GM10266 (cell line): ENCODE data around the gene ADCYAP1R1.

Source experiments
- DNase-seq: peaks from one replicate; pipeline ENCODE4 v3.0.0; 2012; ENCODE audit errors: extremely low spot score
- CTCF ChIP-seq: IDR thresholded peaks from 2 replicates; pipeline ENCODE4 v1.5.1; 2012; ENCODE audit warnings: mild to moderate bottlenecking, low read depth; ENCODE audit not compliant: control insufficient read depth, insufficient read depth; ENCODE audit errors: missing control alignments

The ADCYAP1R1 gene

GRCh38 chr7:31059551-31059950 is 7.4 kb downstream of the ADCYAP1R1 start:
- no peak for TF ChIP-seq CTCF
- DNase-seq, result no peak

DNA sequence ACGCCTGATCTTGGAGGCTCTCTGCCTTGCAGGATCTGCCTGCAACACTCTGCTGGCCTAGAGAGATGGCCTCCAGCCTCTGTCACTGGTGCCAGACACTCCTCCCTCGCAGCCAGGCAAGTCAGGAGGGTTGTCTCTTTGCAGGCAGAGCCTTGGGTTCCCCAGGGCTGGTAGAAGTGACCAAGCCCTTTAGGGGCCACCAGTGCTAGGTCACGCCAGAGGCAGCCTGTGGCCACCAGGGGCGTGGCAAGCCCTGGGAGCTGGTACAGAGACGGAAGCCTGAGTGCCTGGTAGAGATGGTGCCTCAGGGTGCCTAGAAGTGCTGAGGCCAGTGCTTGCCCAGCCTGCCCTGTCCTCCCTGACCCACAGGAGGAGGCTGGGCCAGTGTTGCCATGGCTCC is 9.1 kb downstream of the ADCYAP1R1 start:
- no peak for DNase-seq
- TF ChIP-seq CTCF, result no peak

DNA sequence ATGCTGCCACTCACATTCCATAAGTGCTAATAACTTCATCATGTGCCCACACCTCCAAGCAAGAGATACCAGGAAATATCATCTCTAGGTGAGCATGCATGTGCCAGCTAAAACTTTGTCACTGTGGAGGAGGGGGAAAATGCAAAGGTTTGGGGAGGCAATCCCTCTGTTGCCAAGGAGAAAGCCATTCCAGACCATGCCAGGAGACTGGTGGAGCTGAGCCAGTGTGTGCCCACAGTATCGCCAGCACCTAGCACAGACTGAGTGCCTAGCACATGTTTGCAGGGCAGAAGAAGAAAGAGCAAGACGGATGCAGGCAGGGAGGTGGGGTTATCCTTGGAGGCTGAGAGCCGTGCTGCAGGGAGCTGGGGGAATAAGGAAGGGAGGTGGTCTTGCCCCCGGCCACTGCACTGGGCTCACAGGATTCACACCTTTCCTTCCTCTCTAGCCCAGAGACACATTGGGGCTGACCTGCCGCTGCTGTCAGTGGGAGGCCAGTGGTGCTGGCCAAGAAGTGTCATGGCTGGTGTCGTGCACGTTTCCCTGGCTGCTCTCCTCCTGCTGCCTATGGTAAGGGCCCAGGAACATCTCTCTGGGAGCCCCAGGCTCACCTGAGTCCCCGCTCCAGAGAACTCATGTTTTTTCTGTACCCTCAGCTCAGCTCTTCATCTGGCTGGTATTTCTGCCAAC is 10.8 kb downstream of the ADCYAP1R1 start:
- TF ChIP-seq CTCF, result no peak
- DNase-seq, result no peak

- TF ChIP-seq CTCF, result no peak
- DNase-seq, result no peak
Measured at GRCh38 chr7:31065021-31065593, 13.0 kb downstream of the ADCYAP1R1 start.

DNA sequence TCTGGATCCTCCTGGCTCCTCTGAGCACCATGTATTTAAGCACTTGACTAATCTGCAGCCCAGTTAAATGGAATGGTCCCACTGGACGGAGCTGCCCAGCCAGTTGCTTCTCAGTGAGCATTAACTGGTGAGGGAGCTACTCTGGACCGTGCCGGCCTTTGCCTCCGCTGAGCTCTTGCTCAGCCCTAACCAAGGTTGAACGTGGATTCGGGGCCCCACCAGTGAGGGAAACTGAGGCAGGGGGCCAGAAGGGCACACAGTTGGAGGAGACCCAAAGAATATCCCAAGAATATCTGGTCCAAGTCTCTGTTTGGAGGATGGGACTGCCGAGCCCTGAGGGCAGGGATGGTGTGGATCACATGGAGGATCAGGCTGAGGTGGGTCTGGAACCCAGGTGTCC is 13.7 kb downstream of the ADCYAP1R1 start:
- no peak for TF ChIP-seq CTCF
- DNase-seq, result no peak

- DNase-seq, result no peak
- no peak for TF ChIP-seq CTCF
Measured at GRCh38 chr7:31066516-31067130, 14.5 kb downstream of the ADCYAP1R1 start.

DNA sequence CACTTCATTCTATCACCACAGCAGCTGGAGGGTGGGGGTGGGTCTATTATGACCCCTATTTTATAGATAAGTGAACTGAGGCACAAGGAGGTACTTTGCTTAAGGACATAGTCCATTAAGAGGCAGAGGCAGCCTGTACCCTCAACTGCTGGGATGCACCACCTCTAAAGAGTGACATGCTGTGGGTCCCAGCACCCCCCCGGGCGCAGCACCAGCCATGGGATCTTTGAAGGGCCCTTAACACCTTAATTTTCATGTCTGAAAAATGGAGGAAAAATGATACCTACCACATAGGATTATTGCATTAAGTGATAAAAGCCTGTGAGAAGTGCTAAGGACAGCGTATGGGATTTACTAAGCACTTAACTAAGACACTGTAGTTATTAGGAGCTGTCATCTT is 15.4 kb downstream of the ADCYAP1R1 start:
- DNase-seq, result no peak
- no peak for TF ChIP-seq CTCF
